Effector CD8-positive, alpha-beta T cell (primary cell): Measurements from ENCODE around the gene INSC.

Experiments
- DNase-seq: peaks from one replicate; lab custom pipeline; 2025; lab: John Stamatoyannopoulos, UW

The INSC gene

GRCh38 chr11:15222777-15223176 is 108.1 kb downstream of the INSC start:
- DNase-seq, result no peak

- no peak for DNase-seq
Measured at GRCh38 chr11:15223318-15223717, 108.6 kb downstream of the INSC start.

GRCh38 chr11:15224466-15224865 is 109.7 kb downstream of the INSC start:
- no peak for DNase-seq

- no peak for DNase-seq
Measured at GRCh38 chr11:15227011-15227410, 112.3 kb downstream of the INSC start.

GRCh38 chr11:15228331-15228849 is 113.7 kb downstream of the INSC start:
- no peak for DNase-seq

GRCh38 chr11:15229069-15229468 is 114.3 kb downstream of the INSC start:
- no peak for DNase-seq

GRCh38 chr11:15232496-15232895 is 117.8 kb downstream of the INSC start:
- no peak for DNase-seq

GRCh38 chr11:15233371-15234165 is 118.8 kb downstream of the INSC start:
- no peak for DNase-seq

- DNase-seq, result no peak
Measured at GRCh38 chr11:15234796-15235195, 120.1 kb downstream of the INSC start.

- no peak for DNase-seq
Measured at GRCh38 chr11:15236559-15236958, 121.8 kb downstream of the INSC start.

GRCh38 chr11:15238856-15239255 is 124.1 kb downstream of the INSC start:
- no peak for DNase-seq

GRCh38 chr11:15248749-15249148 is 134.0 kb downstream of the INSC start:
- no peak for DNase-seq

GRCh38 chr11:15258433-15259165 is 143.9 kb downstream of the INSC start:
- DNase-seq, result no peak

- no peak for DNase-seq
Measured at GRCh38 chr11:15266999-15267398, 152.3 kb downstream of the INSC start.

- DNase-seq, result no peak
Measured at GRCh38 chr11:15268598-15268997, 153.9 kb downstream of the INSC start.

- no peak for DNase-seq
Measured at GRCh38 chr11:15275141-15275540, 160.4 kb downstream of the INSC start.

- DNase-seq, result no peak
Measured at GRCh38 chr11:15276621-15277020, 161.9 kb downstream of the INSC start.

GRCh38 chr11:15278128-15278527 is 163.4 kb downstream of the INSC start:
- DNase-seq, result no peak

GRCh38 chr11:15280393-15280792 is 165.7 kb downstream of the INSC start:
- DNase-seq, result no peak

- DNase-seq, result no peak
Measured at GRCh38 chr11:15282754-15283153, 168.0 kb downstream of the INSC start.

- no peak for DNase-seq
Measured at GRCh38 chr11:15286465-15286864, 171.7 kb downstream of the INSC start.

- no peak for DNase-seq
Measured at GRCh38 chr11:15288863-15289262, 174.1 kb downstream of the INSC start.

- no peak for DNase-seq
Measured at GRCh38 chr11:15289723-15290122, 175.0 kb downstream of the INSC start.
